HG03575 (cell line): Measurements from ENCODE around the gene RNGTT.

Experiments
- ATAC-seq: cut with Tn5 transposase; IDR thresholded peaks from one replicate; pipeline ENCODE4 v1.9.1; 2021; ENCODE audit not compliant: unreplicated experiment, insufficient number of reproducible peaks, low FRiP score; ENCODE audit errors: extremely low read depth

RNGTT gene

GRCh38 chr6:88561034-88561953 is 402.1 kb downstream of the RNGTT start:
- ATAC-seq, result no peak
